HG03442 (cell line): ENCODE results near the gene COL16A1.

Source experiments
- ATAC-seq: cut with Tn5 transposase; IDR thresholded peaks from one replicate; pipeline ENCODE4 v1.9.1; 2021; ENCODE audit warnings: mild to moderate bottlenecking, moderate library complexity; ENCODE audit not compliant: unreplicated experiment

Gene COL16A1

DNA sequence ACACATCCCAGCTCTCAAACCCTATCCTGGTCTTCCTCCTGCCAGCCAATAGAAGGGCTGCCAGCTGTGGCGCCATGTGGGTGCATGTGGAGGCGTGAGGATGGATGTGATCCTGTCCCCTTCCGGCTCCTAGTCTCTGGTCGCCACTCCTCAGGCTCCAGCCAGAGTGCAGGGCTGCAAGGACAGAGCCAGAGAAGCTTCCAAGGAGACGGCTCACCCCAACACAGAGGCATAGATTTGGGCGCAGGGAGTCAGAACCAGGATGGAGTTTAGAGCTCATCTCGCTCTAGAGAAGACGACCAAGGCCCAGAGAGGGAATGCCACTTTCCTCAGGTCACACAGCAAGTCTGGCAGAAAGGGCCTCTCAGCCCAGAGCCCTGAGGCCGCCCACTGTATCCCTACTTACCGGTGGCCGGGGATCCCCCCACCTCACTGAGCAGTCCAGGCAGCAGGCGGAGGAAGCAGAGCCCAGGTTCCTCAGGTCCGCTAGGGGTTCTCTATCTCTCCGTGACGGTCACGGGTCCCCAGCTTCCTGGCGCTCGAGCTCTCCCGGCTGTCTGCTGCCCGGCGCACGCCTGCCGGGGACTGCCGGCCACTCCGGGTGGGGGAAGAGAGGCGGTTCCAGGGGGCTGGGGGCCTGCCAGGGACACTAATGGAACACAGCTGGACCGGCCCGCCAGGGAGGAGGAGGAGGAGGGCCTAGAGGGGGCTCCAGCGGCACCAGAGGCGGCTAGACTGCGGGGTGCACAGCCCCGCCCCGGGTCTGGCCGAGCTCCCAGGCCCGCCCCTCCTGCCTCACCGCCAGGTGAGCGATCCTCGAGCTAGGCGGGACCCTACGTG lies at the start of gene COL16A1:
COL16A1 (minus strand) TSS at position 587 of the 840 bp plus-strand sequence. CDS start 1,824 bp downstream, outside the sequence.
- no peak for ATAC-seq

DNA sequence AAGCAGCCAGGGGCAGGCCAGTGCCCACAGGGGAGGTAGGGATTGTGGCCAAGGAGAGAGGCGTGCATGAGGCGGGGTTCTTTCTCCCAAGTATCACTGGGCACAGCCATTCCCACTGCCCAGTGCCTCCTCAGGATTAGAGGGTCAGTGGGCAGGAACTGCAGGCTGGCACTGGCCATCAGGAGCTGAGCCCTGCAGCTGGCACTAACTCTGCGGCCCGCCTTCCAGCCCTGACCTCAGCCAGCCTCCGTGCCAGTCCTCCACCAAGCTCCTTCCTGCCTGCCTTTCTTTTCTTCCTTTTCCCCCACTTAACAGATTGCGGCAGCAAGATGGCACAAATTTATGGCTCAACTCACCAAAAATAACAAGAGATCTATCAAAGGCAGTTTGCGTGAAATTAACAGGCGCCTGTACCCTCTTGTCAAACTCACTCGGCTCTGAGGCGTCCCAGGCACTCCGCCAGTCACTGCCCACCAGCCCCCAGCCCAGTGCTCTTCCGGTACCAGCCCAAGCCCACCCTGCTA lies 49.2 kb upstream of the COL16A1 start:
- no peak for ATAC-seq

DNA sequence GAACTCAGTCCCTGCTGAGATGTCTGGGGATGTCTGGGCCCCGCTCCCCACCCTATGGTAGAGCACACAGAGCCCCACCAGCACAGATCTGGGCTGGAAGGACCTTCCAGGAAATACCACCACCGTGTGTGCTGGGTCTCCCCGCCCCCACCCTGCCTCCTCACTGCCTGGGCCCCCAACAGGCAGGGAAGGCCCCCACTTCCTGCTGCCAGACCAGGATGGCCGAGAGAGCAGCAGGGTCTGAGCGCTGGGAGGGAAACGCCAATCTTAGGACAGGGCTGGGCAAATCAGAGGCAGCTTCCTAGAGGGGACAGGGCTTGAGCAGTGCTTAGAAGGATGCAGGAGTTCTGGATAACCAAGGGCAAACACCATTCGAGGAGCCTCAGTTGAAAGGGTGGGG lies 48.4 kb upstream of the COL16A1 start:
- no peak for ATAC-seq

DNA sequence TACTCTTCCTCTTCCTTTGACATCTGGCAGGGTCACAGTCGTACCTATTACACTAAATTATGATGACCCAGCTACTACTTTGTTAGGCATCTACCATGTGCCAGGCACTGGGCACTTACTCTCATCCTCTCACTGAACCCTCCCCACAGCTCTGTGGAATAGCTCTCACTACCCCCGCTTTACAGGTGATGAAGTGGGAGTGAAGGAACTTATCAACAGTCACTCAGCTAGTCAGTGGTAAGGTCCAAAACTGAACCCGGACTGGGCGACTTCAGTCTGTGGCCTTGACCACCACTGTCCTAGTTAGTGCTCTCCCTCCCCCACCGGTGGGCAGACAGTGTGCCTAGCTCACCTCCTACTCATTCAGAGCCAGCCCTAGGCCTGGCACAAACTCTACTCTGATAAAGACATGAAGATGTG lies 48.0 kb upstream of the COL16A1 start:
- ATAC-seq, result no peak

DNA sequence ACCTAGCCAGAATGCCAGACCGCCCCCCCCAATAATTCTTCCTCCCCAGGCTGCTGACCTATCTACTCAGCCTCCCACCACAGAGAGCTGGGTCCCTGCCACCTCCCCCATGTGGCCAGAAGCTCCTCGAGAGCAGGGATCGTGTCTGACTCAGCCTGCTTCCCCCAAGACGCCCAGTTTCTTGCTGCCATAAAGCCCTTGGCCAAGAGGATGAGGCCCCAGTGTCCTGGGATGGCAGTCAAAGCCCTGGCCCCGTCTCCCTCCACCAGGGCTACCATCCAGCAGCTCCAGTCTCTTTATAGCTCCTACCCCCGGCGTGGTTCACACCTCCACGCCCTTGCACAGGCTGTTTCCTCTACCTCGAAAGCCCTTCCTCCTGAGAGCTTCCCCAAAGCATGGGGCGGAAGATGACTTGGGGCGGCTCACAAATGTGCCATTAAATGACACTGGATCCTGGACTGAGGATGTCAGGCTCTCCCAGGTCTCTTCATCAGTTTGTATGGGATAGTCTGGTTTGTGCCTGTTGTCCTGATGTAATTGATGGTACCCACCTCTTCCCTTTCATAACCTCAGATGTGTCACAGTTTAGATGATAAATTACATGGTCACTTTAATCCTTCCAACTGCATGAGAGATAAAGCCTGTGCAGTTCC lies 47.2 kb upstream of the COL16A1 start:
- no peak for ATAC-seq

DNA sequence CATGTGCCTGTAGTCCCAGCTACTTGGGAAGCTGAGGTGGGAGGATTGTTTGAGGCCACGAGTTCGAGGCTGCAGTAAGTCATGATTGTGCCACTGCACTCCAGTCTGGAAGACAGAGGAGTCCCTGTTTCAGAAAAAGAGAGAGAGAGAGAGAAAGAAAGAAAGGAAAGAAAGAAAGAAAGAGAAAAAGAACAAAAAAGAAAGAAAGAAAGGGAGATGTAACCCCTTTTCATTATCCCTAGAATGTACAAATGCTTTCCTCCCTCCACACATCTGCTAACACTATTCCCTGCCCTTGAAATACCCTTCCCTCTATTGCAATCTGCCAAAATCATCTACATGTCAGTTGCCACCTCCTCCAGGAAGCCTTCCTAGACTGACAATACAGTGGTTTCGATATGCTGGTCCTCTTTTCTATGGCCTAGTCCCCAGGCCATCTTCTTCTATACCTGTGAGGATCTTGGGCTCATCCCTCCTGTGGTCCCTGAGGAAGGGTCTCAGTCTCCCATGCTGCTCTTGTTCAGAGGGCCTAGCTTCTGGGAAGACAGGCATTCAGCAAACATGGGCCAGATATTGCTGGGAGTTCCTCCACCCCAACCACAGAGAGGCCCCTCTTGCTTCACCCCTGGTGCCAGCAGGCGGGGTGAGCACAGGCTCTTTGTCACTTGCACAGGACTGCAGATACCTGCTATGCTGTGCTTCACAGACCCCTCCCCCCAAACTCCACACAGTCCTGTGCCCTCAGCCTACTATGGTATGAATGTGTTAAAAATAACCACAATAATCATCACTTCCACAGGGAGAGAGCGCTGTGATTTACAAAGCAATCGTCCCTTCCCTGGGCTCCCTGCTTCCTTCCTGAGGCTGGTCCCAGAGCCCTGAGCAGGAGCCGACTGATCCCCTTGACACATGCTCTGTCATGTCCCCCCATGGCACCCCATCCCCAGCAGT lies 46.2 kb upstream of the COL16A1 start:
- no peak for ATAC-seq

DNA sequence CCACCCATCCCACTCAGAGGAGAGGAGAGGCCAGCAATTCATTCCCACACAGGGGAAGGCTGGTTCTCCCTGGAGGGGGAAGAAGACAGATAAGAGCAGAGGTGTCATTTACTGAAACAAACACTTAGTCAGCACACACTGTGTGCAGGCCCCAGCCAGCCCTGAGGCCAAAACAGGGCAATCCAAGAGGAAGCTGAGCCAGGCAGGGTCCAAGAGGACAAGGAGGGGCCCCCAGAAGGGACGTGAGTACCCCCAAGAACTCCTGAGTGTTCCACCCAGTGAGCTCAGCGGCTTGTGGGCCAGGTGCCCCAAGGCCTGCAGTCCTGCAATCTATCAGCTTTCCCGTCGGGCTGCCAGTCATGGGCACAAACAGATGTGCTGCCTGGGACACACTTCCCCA lies 44.5 kb upstream of the COL16A1 start:
- no peak for ATAC-seq

DNA sequence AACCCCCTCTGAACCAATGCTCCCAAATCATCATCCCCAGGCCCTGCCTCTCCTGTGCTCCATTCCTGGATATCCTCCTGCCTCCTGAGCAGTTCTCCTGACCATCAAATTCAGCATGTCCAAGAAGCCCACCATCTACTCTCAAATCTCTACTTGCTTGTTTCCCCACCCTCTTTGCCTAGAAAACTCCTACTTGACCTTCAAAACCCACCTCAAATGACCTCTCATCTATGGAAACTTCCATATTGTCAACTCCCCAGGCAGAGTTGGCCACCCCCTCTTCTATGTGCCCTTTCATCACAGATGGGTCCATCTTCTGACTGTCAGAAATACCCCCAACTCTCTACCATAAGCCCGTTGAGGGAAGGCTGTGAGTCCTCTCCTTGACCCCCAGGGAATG lies 43.5 kb upstream of the COL16A1 start:
- ATAC-seq, result no peak

DNA sequence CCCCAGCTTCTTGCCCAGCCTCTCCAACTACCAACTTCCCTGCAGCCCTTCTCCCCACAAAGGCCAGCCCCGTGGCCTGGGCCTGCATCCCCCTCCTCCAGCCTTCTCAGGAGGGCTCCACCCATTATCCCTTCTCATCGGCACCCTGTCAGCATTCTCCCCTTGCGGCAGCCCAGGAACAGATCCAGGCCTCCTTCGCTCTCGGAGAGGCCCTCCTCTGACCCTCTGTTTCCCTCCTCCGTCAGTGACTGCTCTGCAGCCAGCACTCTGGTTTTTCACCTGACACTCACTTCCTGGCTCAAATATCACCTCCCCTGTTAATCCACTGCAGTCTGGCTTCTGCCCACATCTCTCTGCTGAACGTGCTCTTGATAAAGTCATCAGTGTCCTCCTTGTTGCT lies 42.9 kb upstream of the COL16A1 start:
- no peak for ATAC-seq

DNA sequence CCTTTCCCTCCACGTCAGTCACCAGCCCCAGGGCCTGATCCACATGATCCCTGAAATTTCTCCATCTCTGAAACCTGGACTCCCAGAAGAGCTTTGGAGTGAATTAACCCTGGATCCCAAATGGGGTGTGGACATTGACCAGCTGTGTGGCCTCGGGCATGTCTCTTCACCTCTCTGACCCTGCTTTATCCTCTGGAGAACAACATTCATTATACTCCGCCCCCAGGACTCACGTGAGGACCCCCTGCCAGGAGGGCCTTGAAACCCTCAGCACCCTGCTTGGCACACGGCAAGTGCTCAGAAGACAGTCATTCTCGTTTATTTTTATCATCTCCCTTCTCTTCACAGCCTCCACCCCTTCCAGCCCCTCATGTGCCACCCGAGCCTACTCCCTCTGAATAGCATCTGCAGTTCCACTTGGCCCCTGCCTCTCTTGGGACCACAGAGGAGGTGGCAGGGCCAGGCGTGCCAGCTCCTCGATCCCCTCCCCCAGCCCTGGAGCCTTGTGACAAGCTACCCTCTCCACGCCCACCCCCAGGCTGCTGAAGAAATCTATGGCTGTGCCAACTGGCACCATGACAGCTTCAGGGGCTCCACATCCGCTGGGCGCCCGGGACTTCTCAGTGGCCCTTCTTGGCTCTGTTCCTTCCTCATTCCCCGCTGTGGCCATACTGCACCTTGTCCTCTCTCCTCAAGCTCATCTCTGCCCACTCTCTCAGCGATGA lies 42.3 kb upstream of the COL16A1 start:
- ATAC-seq, result no peak

DNA sequence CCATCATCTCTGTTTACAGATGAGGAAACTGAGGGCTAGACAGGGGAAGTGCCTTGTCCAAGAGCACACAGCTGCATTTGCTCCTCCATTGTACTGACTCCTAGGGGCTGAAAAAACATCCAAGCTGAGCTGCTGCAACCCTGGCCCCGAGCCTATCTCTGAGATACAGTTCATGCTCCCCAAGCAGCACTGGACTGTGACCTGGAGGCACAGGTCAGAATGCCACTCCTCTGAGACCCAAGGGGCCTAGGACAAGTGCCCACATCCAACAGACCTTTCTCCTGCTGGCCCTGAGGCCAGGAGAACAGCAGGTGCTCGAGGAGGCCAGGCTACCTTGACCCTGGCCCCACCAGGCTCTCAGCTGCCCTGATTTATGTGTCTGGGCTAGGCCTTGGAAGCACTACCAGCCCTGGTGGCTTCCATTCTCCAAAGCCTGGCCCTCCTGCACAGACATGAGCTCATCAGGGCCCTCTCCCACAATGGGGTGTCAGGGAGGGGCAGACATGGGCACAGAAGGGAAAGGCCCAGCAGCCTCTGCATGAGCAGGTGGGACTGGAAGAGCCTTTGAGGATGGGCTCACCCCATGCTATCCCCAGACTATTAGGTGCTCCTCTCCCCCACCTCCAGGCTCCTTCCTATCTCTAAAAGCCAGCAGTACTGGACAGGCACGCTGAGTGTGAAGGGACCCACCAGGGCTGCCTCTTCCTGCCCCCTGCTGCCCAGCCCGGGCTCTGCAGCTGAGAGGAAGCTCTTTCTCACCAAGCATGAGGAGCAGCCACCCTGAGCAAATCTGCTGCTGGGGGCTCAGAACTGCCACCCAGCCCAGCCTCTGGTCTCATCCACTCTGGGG lies 41.5 kb upstream of the COL16A1 start:
- no peak for ATAC-seq

DNA sequence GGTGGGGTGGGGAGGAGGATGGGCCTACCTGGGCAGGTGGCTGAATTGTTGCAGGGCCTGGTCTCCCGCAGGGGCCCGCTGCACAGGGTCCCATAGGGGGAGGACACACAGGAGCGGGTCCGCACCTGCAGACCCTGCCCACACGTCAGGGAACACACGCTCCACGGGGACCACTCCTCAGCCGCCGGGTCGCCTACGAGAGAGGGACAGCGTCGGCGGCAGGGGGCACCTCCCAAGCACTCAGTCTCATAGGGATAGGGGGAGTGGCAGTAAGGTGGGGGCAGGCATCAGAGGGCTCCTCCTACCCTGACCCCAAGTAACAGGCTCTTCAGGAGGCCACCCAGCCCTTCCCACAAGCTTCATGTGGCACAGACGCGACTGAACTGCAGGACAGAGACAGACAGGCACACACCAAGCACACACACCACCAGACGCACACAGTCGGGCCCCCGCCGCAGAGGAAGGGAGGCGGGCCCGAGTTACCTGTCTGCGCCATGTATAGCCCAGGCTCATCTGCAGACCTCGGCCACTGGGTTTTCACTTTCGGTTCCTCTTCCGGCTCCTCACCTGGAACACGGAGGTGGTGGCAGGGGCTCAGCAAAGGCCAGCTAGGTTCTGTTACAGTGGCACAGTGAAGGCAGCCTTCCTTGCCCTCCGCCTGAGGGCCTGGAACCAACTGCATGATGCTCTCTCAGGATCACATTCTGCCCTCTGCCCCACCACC lies 40.5 kb upstream of the COL16A1 start:
- peak; percentile 53 for ATAC-seq

DNA sequence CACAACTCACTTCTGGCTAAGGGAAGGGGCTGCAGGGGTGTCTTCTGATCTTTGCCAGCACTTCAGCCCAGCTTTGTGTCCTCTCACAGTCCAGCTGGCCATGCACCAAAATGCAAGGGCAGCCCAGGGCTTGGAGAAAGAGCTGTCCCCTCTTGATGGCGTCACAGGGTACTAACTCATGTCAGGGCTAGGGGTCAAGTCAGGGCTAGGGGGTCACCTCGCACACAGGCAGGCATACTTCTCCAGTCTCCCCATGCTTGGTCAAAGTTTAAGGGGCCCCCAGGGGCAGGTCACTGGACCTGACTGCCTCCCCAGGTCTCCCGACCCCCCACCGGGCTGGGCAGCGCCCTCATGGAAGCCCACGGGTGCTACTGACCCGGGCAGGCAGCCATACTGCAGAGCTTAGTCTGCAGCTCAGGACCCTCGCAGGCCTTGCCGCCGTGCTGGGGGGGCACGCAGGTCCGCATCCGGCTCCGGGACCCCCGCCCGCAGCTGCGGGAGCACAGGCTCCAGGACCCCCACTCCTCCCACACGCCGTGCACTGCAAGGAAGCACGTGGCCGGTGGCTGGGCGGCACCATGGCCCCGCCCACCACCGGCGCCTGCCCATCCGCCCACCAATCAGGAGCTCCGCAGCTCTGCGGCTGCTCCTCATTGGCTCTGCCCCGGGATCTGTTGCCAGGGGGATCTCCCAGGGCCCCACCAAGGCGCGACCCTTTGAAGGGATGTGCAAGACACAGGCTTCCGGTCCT lies 38.8 kb upstream of the COL16A1 start:
- ATAC-seq, result no peak

DNA sequence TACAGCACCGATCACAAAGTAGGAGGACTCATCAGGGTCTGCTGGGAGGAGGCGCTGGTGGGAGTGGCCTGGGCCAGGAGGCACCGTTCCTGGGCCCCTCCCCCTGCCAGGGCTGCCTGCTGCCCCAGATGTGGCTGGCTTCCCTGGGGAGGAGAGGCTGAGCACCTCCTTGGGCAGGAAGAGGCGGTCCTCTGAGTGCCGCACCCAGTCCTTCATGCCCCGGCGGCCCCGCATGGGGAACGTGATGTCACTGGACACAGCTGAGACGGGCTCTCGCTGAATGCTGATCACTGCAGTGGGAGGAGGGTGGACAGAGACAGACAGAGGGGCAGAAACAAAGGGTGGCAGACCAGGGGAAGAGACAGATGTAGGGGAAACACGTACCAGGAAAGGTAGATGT lies 35.5 kb upstream of the COL16A1 start:
- no peak for ATAC-seq

DNA sequence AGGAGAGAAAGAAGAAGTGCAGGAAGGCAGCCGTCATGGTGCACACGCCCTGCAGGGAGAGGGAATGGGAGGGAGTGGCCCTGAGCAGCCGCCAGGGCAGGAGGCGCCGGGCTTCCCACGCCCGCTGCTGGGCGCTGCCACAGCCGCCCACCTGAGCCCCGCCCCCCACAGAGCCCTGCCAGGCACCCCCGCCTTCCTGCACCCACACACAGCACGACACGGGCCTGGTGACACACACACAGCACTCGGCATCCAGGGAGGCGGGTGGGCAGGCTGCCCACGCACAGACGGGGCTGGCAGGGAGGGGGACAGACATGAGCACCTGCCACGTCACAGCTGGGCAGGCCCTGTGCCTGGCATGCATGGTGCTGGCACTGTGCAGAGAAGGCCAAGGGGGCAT lies 32.9 kb upstream of the COL16A1 start:
- no peak for ATAC-seq

DNA sequence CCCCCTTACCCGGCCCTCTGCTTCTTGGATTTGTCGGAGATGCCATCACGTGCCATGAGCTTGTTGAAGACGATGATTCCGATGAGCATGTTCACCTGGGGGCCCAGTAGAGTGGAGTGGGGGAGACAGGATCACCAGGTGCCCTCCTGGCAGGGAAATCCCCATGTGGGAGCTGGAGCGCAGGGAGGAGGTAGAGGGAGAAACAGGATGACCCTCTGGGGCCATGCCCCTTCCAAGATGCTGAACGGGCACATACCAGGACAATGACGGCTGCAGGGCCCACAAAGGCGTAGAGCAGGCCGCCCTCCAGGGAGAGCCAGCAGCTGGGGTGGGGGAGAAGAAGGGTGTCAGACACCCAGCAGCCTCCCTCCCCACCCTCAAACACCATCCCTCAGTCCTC lies 31.8 kb upstream of the COL16A1 start:
- ATAC-seq, result no peak

DNA sequence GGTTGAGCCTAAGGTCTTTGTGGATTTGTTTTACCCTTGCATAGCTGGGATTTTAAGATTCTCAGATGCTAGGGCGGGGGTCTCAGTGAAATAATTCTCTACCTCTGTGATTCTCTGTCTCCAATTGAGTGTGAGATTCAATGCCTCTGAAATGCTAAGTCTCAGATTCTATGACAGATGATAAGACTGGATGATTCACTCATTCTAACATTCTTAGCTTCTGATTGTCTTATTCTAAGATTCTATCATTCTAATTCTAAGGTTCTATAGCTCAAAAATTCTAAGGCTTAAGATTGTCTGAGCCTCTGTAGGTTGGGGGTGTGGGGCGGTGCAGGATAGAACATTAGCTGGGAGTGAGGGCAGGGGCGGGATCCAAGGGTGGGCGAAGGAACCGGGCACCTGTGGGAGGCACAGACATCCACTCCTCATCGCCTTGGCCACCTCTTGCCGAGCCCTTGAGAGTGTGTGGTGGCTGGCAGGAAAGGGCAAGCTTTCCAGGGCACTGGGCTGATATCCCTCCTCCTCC lies 30.8 kb upstream of the COL16A1 start:
- no peak for ATAC-seq
